NAMALWA (cell line): ENCODE data around the gene TEKT2.

Source experiments
- DNase-seq: peaks from one replicate; pipeline ENCODE4 v3.0.0-alpha.2; 2015; ENCODE audit warnings: low spot score

The TEKT2 gene

DNA sequence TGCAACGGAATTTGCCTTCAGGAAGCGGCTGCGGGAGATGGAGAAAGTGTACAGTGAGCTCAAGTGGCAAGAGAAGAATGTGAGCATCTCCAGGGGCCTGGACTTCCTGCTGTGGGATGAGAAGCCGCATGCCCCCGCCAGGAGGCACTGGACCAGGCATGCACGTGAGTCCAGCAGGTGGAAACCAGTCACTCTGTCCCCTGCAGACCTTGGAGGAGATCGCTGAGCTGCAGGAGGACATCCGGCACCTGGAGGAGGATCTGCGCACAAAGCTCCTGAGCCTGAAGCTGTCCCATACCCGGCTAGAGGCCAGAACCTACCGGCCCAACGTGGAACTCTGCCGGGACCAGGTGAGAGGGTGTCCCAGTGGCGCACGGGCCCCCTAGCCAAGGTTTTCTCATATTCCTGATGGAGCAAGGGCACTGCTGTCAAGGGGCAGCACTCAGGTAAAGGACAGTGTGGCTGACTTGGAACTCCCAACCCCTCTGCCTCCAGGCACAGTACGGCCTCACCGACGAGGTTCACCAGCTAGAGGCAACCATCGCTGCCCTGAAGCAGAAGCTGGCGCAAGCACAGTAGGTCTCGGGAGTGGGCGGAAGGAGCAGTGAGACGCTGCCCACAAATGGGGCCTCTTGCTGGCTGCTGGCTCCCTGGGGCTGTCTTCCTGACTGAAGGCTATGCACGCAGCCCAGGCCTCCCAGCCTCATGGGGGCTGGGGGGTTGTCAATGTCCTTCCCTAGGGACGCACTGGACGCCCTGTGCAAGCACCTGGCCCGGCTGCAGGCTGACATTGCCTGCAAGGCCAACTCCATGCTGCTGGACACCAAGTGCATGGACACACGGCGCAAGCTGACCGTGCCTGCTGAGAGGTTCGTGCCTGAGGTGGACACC lies 3.6 kb downstream of the TEKT2 start:
- DNase-seq = no peak

DNA sequence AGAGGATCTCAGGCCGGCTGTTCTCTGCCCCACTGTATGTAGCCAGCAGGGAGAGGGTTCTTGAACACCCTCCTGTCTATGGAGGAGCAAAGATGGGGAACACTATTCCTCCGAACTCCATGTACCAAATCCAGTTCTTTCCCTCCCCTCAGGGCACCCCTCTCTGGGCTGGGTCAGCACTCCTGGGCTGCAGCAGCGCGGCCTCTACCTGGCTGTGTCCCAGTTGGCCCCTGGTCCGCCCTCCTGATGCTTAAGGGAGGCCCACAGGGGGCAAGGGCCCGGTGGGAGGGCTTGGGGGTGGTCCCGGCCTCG lies 4.3 kb downstream of the TEKT2 start:
- no peak for DNase-seq

DNA sequence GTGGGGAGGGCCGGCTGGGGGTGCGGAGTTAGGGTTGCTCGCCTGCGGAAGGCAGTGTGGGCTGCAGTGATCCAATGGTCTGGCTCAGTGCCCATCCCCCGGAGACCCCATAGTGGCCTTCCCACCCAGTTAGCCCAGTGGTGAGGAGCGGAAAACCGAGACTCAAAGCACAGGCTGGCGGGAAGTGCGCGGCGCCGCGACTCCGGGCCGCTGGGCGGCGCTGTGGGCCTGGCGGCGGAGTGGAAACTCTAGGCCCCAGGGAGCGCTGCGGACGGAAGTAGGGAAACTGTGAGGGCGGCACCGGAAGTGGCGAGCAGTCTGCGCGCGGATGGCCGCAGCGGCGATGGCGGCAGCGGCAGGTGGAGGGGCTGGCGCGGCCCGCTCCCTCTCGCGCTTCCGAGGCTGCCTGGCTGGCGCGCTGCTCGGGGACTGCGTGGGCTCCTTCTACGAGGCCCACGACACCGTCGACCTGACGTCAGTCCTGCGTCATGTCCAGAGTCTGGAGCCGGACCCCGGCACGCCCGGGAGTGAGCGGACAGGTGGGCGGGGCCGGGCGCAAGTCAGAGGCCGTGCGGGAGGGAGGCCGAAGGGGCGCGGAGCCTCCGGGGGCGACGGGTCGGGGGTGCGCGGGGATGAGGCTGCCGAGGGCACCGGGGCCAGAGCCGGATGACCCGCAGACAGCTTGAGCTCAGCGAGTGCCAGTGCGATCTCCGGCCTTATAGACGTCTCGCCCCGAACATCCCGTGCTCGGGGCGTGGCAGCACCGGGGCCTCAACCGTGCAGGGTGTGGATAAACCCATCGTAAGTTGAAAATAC lies 4.9 kb downstream of the TEKT2 start, which contains the start of gene ADPRS:
Gene ADPRS, plus strand, starts transcription at position 316 of the 816 bp plus-strand sequence. Its CDS starts 13 bp downstream, at position 329.
- peak; percentile 90 for DNase-seq

DNA sequence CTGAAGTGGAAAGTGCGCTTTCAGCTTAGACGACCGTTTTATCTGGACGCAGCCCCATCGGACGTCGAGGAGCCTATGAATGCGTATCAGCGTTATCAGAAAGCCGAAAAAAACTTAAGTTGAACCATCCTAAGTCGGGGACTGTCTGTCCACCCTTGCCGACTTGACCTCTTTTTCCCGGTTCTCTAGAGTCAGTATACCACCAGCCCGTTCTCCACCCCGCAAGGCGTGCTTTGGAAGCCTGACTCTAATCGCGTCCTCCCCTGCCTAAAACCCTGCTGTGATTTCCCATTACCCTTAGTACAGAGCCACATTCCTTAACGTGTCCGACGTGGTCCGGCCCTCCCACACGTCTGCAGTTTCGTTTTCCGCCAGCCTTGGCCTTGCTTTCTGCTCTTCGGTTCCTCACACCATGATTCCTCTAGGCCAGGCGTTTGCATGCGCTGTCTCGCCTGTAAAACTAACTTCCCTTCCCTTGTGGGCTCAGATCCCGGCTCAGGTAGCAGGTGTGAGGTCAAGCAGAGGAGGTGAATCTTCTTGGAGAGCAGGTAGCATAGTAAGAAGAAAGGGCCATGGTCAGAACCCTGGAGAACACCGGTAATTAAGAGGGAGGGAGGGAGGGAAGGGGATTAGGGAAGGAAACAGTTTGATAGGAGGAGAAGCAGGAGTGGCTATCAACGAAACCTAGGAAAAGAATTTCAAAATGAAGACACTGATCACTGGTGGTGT lies 5.7 kb downstream of the TEKT2 start:
- no peak for DNase-seq

DNA sequence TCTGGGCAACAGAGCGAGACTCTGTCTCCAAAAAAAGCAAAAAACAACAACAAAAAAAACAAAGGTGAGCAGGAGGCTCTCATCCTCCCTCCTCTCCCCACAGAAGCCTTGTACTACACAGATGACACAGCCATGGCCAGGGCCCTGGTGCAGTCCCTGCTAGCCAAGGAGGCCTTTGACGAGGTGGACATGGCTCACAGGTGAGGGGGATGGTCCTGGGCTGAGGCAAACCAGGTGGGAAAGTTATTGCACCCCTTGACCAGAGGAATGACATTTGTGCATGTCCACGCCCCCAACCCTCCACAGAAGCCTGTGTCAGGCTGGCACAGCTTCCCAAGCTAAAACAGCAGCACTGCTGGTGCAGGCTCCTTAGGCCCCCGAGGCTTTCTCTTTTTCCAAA lies 7.2 kb downstream of the TEKT2 start:
- no peak for DNase-seq

DNA sequence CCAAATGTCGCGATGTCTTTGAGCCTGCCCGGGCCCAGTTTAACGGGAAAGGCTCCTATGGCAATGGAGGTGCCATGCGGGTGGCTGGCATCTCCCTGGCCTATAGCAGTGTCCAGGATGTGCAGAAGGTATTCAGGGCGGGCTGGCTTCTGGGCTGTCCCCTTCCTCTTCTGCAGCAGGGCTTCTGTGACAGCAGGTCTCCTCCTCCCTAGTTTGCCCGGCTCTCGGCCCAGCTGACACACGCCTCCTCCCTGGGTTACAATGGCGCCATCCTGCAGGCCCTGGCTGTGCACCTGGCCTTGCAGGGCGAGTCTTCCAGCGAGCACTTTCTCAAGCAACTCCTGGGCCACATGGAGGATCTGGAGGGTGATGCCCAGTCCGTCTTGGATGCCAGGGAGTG lies 7.8 kb downstream of the TEKT2 start:
- no peak for DNase-seq

DNA sequence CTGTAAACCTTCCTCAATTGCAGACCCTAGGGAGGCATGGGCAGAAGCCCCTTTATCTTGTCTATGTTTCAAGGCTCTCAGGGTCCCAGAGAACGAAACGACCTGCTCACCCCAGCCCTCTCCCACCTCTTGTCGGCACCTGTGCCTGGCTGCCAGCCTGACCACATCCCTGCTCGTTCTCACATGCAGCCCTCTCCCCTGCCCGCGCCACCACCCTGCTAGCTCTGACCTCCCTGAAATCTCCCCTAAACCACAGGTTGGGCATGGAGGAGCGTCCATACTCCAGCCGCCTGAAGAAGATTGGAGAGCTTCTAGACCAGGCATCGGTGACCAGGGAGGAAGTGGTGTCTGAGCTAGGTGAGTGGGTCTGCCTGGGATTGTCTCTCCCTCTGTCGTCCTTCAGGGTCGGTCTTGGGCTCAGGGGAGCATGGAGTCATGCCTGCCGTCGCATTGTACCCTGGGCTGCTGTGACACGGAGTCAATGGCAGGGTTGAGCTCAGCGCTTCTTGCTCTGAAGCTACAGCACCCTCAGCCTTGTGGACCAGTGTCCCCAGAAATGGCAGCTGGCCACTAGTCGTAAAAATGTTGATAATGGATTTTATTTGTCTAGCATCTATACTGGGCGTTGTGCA lies 8.4 kb downstream of the TEKT2 start:
- DNase-seq = no peak

DNA sequence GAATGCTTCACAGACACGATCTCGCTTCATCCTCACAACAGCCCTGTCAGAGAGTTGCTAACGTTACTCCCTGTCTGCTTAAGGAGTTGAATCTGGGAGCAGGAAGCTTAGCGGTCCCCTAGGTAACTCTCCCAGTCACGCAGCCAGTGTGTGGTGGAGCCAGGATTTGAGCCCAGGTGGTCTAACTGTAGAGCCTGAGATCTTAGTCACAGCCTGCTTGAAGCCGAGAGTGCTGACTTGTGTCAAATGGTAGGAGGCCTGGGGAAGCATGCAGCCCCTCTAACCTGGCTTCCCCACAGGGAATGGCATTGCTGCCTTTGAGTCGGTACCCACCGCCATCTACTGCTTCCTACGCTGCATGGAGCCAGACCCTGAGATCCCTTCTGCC lies 8.9 kb downstream of the TEKT2 start:
- DNase-seq = no peak

DNA sequence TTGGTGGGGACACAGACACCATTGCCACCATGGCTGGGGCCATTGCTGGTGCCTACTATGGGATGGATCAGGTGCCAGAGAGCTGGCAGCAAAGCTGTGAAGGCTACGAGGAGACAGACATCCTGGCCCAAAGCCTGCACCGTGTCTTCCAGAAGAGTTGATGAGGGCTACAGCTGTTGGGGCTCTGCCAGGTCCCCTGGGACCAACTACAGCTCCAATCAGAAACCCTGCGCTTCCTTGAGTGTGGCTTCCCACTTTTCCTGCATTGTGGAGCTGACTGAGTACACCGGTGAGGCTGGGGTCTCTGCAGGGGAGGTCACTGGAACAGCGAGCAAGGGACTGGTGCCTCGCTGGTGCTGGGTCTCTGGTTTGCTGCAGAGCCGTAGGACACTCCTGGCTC lies 9.3 kb downstream of the TEKT2 start:
- no peak for DNase-seq

DNA sequence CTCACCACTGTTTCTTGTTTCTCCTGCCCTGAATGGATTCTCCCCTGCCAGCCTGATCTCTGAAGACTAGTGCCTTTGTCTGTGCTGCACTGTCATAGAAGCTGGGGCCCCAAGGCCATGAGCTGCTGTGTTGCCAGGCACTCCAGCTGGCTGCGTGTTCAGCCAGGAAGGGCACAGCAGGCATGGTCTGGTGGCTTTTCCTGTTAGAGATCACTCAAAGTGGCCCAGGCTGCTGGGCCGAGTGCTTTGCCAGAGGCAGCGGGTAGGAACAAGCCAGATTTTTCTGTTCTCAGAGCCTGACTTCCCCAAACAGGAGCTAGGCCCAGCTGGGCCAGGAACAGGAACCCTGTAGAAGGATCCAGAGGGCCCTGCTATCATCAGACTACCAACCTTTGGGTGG lies 10.0 kb downstream of the TEKT2 start:
- DNase-seq = no peak

DNA sequence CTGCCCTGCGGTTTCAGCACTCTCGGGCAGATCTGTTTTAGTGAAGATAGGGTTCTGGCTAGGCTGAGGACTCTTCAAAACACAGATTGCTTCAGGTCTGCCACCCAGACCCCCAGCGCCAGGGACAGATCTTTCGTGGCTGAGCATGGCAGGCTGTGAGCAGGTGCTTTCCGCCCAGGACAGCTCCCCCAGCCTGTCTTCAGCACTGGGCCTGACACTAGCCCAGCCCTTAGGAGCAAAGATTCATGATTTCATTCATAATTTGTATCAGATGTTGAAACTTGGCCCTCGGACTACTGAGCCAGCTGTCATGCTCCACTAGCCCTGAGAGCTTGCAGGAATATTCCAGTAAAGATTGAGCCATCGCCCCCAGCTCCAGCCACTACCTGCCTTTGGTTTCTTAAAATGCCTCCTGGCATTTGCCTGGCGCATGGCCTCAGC lies 10.7 kb downstream of the TEKT2 start:
- DNase-seq = no peak

DNA sequence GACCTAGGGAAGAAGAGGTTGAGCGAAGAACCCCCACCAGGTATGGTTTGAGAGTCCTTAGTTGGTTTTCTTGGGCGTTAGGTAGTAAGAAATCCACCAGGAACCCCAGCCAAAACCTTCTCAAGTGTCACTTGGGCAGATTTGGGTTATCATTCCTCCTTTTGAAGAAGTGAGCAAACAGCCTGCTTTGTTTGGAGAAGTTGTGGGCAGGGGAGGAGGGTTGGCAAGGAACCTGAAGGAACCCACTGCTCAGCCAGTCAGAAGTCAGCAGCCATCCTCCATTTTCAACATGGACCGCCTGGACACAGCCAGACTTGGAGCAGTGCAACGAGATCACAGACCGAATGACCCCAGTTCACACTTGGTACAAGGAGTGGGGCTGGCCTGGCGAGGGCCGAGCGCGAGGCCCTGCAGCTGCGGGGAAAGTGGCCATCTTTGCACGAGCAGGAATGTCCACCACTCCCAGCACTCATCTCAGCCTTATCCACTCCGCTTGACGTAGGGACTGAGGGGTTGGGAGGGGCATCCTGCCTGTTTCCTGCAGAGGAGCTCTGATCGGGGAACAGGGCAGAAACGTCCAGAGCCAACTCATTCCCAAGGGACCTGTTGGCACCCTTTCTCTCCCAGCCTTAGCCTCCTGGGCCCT lies 12.0 kb downstream of the TEKT2 start:
- DNase-seq = no peak

DNA sequence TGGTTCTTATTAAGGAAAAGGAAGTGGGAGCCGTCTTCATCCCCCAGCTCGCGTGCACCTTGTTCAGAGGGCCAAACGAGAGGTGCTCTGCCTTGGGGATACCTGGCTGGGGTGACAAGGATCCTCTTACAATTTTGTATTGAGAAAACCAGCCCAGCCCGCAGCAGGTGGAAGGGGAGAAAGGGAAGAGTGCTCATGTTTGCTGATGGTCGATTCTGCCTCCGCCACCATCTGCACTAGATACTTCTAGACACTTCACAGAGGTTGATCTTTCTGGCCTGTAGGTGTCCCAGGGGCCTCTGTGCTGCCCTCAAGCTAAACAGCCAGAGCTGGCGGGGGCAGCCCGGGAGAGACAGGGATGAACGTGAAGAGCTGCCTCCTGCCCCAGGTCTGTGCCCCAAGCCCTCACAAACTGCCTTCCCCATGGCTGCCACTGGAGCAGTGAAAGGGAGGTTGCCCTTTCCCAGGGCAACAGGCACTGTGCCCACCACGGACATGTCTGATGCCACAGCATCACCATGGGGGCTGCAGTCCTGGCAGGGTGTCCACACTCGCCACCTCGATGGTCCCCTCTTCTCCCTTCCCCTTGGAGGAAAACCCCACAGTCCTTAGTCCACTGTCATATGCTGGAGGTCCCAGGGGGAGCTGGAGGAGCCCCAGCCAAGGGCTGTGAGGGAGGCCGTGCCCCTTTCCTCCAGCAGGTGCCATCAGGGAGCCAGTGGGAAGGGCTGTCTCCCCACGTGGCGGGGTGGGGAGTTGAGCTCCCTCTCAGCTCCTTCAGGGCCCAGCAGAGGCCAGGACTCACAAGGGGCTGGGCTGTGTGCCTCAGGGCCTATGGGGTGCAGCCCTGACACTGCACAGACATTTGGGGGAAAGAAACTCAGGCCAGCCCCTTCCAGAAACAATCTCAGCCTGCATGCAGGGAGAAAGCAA lies 12.9 kb downstream of the TEKT2 start:
- DNase-seq = peak; percentile 60

DNA sequence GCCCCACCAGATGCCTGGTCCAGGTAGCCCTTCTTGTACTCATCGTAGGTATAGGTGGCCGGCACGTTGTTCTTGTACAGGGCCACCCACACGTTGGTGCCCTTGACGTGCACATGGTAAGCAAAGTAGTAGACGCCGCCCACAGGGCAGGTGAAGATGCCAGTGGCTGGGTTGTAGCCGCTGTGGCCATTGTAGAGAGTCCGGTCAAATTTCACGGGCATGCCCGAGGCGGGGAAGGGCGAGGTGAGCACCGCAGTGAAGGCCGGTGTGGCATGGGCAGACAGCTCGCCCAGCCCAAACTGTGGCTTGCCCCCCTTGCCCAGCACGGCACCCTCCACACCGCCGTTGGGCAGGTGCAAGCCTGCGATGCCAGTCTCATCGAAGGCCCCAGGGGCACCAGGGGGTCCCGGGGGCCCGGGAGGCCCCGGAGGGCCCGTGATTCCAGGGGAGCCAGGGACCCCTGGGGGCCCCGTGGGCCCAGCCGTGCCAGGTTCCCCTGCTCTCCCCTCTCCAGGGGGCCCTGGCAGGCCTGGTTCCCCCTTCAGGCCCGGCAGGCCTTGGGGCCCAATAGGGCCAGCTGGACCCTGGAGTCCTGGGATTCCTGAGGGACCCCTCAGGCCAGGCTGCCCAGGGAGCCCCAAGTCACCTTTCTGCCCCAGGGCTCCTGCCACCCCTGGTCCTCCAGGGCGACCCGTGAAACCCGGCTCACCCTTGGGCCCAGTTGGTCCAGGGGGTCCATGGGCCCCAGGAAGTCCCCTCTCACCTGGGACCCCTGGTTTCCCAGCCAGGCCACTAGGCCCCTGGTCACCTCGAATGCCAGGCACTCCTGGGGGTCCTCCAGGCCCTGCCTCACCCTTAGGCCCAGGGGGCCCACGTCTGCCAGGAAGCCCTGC lies 14.0 kb downstream of the TEKT2 start:
- no peak for DNase-seq

DNA sequence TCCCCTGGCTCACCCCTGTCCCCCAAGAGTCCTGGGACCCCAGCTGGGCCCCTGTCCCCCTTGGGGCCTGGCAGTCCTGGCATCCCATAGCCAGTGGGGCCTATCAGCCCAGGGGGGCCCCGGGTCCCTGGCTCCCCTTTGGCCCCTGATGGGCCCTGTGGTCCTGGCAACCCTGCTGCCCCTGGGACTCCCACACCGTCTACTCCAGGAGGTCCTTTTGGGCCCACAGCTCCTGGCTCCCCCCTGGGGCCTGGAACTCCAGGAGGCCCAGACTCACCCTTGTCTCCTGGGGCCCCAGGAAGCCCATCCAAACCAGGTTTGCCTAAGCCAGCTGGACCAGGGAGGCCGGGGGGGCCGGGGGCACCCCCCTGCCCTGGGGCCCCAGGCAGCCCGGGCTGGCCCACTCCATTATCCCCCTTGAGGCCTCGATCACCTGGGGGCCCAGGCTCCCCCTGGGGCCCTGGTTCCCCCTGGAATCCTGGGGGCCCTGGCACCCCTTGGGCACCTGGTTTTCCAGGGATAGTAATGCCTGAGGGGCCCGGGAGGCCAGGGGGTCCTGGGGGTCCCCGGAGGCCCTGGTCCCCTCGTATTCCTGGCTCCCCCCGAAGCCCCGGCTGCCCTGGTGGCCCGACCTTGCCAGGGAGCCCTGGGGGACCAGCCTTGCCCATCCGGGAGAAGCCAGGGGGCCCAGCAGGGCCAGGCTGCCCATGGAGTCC lies 14.9 kb downstream of the TEKT2 start:
- DNase-seq = no peak

DNA sequence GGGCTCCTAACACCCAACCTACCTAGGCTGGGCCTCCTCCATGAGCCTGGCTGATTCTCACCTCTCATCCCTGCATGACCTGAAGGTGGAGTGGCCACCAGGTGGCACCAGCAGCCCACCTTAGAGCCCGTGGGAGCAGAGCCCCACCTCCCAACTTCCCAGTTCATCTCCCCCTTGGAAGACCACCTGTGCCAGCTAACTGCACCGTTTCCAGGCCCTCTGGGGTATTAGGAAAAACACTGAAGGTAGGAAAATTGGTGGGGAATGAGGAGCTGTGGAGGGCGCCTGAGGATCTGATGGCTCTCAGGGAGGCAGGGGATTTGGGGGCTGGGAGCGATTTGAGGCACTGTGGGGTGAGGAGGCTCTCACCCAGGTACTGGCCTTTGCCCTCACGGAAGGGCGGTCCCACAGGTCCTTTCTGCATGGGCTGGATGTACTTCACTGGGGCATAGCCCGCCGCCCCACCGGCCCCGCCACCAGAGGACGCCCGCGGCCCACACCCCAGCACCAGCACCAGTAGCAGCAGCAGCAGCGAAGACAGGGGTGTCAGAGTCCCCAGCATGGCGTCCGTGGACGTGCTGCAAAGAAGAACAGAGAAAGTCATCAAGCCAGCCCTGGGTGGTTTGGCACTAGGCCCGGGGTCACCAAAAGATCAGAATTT lies 15.9 kb downstream of the TEKT2 start:
- DNase-seq = peak; percentile 76

DNA sequence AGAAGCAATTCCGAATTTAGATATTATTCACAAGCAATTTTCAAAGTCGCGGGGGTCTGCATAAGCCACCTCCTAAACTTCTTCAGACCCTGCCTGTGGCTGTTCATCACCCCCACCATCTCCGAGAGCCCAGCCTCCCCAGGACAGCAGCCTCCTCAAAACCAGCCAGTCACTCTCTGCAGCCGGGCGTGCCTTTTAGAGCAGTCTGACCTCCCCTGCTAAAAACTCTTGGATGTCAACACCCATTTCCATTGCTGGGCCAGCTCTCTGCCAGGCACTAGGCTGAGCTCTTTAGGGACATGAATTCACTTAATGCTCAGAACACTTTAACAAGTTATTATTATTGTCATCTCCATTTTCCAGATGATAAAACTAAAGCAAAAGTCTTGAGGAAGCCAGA lies 16.5 kb downstream of the TEKT2 start:
- no peak for DNase-seq

DNA sequence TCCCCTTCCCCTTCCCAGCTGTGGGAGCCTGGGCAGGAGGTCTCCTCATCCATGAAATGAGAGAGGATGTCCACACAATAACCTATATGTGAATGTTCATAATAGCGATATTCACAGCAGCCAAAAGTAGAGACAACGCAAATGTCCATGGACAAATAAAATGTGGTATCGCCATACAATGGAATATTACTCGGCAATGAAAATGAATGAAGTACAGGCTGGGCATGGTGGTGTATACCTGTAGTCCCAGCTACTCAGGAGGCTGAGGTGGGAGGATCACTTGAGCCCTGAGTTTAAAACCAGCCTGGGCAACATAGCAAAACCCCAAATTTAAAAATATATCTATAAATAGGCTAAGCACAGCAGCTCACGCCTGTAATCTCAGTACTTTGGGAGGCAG lies 17.7 kb downstream of the TEKT2 start:
- no peak for DNase-seq
